ENCODE measurements around the gene TENM3. TPM values are rescaled to one million over a fixed set of nuclear protein-coding genes. Genes with fewer than 3 reads are reported as not detected.

Gene TENM3
- total RNA-seq, 1 donor from 2014 or later, result 2.8 TPM

GRCh38 chr4:182840108-182840507 is 596.9 kb downstream of the TENM3 start:
- H3K27me3 ChIP-seq, result no peaks in the 10 kb centered on the region
- H3K27ac ChIP-seq, result no peak overlapping the region
- DNase-seq (ENCODE audit: low spot score in 2 of 2), result no peak
- no peaks in the 10 kb centered on the region for H3K9me3 ChIP-seq
- no peak overlapping the region for H3K4me3 ChIP-seq
- intact Hi-C loops (cut with DNase I), result no loop called here
- no peaks in the 10 kb centered on the region for H3K4me1 ChIP-seq
- no peaks in the 10 kb centered on the region for H3K36me3 ChIP-seq
- no peak for TF ChIP-seq CTCF (IDR thresholded peaks at IDR 0.05)

GRCh38 chr4:182842104-182842600 is 599.0 kb downstream of the TENM3 start:
- no peaks in the 10 kb centered on the region for H3K9me3 ChIP-seq
- intact Hi-C loops (cut with DNase I), result no loop called here
- DNase-seq (ENCODE audit: low spot score in 2 of 2), result no peak
- no peaks in the 10 kb centered on the region for H3K4me1 ChIP-seq
- no peaks in the 10 kb centered on the region for H3K27me3 ChIP-seq
- H3K4me3 ChIP-seq, result no peak overlapping the region
- TF ChIP-seq CTCF (IDR thresholded peaks at IDR 0.05), result no peak
- H3K27ac ChIP-seq, result no peak overlapping the region
- H3K36me3 ChIP-seq, result no peaks in the 10 kb centered on the region

GRCh38 chr4:182842759-182843390 is 599.7 kb downstream of the TENM3 start:
- H3K9me3 ChIP-seq, result no peaks in the 10 kb centered on the region
- intact Hi-C loops (cut with DNase I), result no loop called here
- no peak overlapping the region for H3K27ac ChIP-seq
- no peaks in the 10 kb centered on the region for H3K4me1 ChIP-seq
- no peaks in the 10 kb centered on the region for H3K36me3 ChIP-seq
- no peaks in the 10 kb centered on the region for H3K27me3 ChIP-seq
- no peak for TF ChIP-seq CTCF (IDR thresholded peaks at IDR 0.05)
- H3K4me3 ChIP-seq, result no peak overlapping the region
- no peak for DNase-seq (ENCODE audit: low spot score in 2 of 2)

GRCh38 chr4:182843808-182844325 is 600.7 kb downstream of the TENM3 start:
- no peak for DNase-seq (ENCODE audit: low spot score in 2 of 2)
- no peaks in the 10 kb centered on the region for H3K4me1 ChIP-seq
- no peak for TF ChIP-seq CTCF (IDR thresholded peaks at IDR 0.05)
- intact Hi-C loops (cut with DNase I), result no loop called here
- no peak overlapping the region for H3K27ac ChIP-seq
- H3K36me3 ChIP-seq, result no peaks in the 10 kb centered on the region
- H3K9me3 ChIP-seq, result no peaks in the 10 kb centered on the region
- no peak overlapping the region for H3K4me3 ChIP-seq
- no peaks in the 10 kb centered on the region for H3K27me3 ChIP-seq

- no peaks in the 10 kb centered on the region for H3K4me1 ChIP-seq
- intact Hi-C loops (cut with DNase I), result no loop called here
- H3K27ac ChIP-seq, result no peak overlapping the region
- H3K9me3 ChIP-seq, result no peaks in the 10 kb centered on the region
- H3K4me3 ChIP-seq, result no peak overlapping the region
- no peak for DNase-seq (ENCODE audit: low spot score in 2 of 2)
- no peaks in the 10 kb centered on the region for H3K27me3 ChIP-seq
- no peak for TF ChIP-seq CTCF (IDR thresholded peaks at IDR 0.05)
- H3K36me3 ChIP-seq, result no peaks in the 10 kb centered on the region
These were observed 602.4 kb downstream of the TENM3 start for GRCh38 chr4:182845618-182846017.

Data from ascending aorta (tissue), 2 donors.